Esophagus squamous epithelium (tissue), 5 donors: Measurements from ENCODE around the gene SMYD2. TPM values are rescaled to one million over a fixed set of nuclear protein-coding genes. Genes with fewer than 3 reads are reported as not detected.

Experiments
- DNase-seq: peaks from one replicate; lab custom pipeline; 2025; lab: John Stamatoyannopoulos, UW
- H3K27ac ChIP-seq, 4 donors: fragments of 200-600 bp; sonication (generic); one replicate each; pipeline ENCODE4 v1.5.1; 2016 to 2019; ENCODE audit warnings: mild to moderate bottlenecking in 1 of 4
- H3K27me3 ChIP-seq, 4 donors: fragments of 200-600 bp; sonication (generic); 1 replicate in 3 of 4; 2 replicates in 1 of 4; pipeline versions ENCODE4 v1.5.1 to v1.6.0; 2017 to 2021; ENCODE audit warnings: antibody characterized with exemption in 1 of 4
- H3K36me3 ChIP-seq, 3 donors: fragments of 200-600 bp; sonication (generic); one replicate each; pipeline ENCODE4 v1.5.1; 2016 to 2019
- H3K4me1 ChIP-seq, 3 donors: fragments of 200-600 bp; sonication (generic); one replicate each; pipeline ENCODE4 v1.5.1; 2017 to 2019
- H3K4me3 ChIP-seq, 4 donors: fragments of 200-600 bp; sonication (generic); 1 replicate in 3 of 4; 2 replicates in 1 of 4; pipeline ENCODE4 v1.5.1; 2016 to 2019; ENCODE audit warnings: mild to moderate bottlenecking in 2 of 4, moderate library complexity in 1 of 4
- H3K9me3 ChIP-seq, 3 donors: fragments of 200-600 bp; sonication (generic); one replicate each; pipeline ENCODE4 v1.5.1; 2016 to 2019
- CTCF ChIP-seq, 6 experiments: fragments of 450-650 bp in 4 of 6; fragments of 200-600 bp in 2 of 6; sonication (generic) in 2 of 6; IDR thresholded peaks; one replicate each; pipeline ENCODE4 v1.5.1; 2016 to 2019; ENCODE audit warnings: antibody characterized with exemption in 6 of 6, mild to moderate bottlenecking in 4 of 6, moderate library complexity in 4 of 6
- POLR2A ChIP-seq, 4 donors: fragments of 450-650 bp; IDR thresholded peaks; one replicate each; pipeline ENCODE4 v1.6.1; 2017; ENCODE audit warnings: antibody characterized with exemption in 4 of 4, mild to moderate bottlenecking in 4 of 4, moderate library complexity in 3 of 4
- WGBS, 2 donors: methylation state at CpG; one replicate each; pipeline ENCODE4 v1.1.5; 2018; 5-methylcytosine and 5-hydroxymethylcytosine counted together
- intact Hi-C: fragments of 100-400 bp; cut with DNase I; formaldehyde crosslinking; loops from one replicate; pipeline ENCODE4 v1.15.0; 2022
- total RNA-seq, 4 donors: library from RNA; depleted of rRNA; stranded (reverse); fragments of >200 nt; gene quantifications; one replicate each; pipeline ENCODE4 v1.1.0, GENCODE V29; 2016
- donor health status: DM: yes; HTN: yes; CAD: no.

Gene SMYD2
- total RNA-seq, 4 donors from 2014 or later, result 19.0 to 35.5 (median 30.4) TPM

GRCh38 chr1:214380986-214381695, 100.2 kb downstream of the SMYD2 start:
- 35 to 50% methylated on average over 1 of the region's 1 CpG for WGBS, 2 donors
- intact Hi-C loops, result no loop called here
- TF ChIP-seq POLR2A (IDR thresholded peaks at IDR 0.05) (no peak), CTCF (IDR thresholded peaks at IDR 0.05) (no peak)
- Histone ChIP-seq H3K4me3 (no peak overlapping the region), H3K27me3 (no peaks in the 10 kb centered on the region), H3K9me3 (no peaks in the 10 kb centered on the region), H3K36me3 (peaks cover 0 to 68% (median 16%) of the 10 kb centered on the region in 3 donors), H3K4me1 (peaks cover 0 to 30% (median 6%) of the 10 kb centered on the region in 3 donors), H3K27ac (no peak overlapping the region)
- DNase-seq, result no peak

DNA sequence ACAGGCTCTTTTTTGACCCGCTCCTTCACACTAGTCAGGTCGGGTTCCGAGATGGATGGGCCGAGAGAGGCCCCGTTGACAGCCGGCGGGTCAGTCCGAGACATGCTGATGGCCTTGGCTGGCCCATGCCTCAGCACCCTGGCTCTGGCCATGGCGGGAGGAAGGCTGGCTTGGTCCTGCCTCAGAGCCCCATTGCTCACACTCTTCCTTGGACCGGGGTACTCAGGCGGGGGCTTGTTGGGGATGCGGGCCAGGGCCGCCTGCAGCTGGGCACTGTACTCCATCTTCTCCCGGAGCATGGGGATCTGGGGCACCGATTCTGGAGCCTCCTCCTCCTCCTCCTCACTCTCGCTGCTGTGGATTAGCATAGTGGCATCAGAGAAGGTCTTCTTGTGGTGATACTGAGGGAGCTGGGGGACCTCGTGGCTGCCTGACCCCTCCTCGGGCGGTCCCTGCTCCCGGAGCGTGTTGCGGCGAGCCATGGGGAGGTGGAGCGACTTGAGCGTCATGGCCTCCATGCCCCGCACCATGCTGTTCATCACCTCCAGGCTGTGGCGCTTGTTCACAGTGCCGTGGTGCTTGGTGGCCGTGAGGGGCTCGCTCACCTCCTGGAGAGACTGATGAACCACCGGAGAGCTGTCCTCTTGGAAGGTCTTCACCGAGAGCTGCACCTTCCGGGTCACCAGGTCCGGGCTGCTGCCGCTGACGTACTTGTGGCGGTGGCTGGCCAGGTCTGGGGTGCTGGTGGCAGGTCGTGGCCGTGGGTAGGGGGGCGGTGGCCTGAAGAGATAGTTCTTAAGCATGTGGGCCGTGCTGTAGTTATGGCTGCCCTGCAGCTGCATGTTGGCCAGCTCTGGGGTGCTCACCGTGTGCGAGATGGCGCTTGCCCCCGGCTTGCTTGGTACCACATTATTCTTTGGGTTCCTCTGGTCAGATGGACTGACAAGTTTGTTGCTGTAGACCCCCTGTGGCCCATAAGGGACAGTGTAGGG, 102.7 kb downstream of the SMYD2 start:
- intact Hi-C loops, result no loop called here
- no peaks in the 10 kb centered on the region for H3K27me3 ChIP-seq
- TF ChIP-seq CTCF (IDR thresholded peaks at IDR 0.05), result no peak
- TF ChIP-seq POLR2A (IDR thresholded peaks at IDR 0.05), result no peak
- H3K9me3 ChIP-seq, result no peaks in the 10 kb centered on the region
- peaks cover 0 to 19% (median 6%) of the 10 kb centered on the region in 3 donors for H3K4me1 ChIP-seq
- no peak overlapping the region for H3K27ac ChIP-seq
- H3K4me3 ChIP-seq, result no peak overlapping the region
- no peak for DNase-seq
- 97 to 98% methylated on average over 9 to 25 of the region's 45 CpGs for WGBS, 2 donors
- peaks cover 0 to 83% (median 16%) of the 10 kb centered on the region in 3 donors for H3K36me3 ChIP-seq

- TF ChIP-seq POLR2A (IDR thresholded peaks at IDR 0.05) (no peak), CTCF (IDR thresholded peaks at IDR 0.05) (no peak)
- no peaks in the 10 kb centered on the region for H3K9me3 ChIP-seq
- peaks cover 0 to 75% (median 16%) of the 10 kb centered on the region in 3 donors for H3K36me3 ChIP-seq
- intact Hi-C loops, result no loop called here
- H3K4me3 ChIP-seq, result no peak overlapping the region
- no peaks in the 10 kb centered on the region for H3K27me3 ChIP-seq
- no peak overlapping the region for H3K27ac ChIP-seq
- H3K4me1 ChIP-seq, result peaks cover 0 to 13% (median 6%) of the 10 kb centered on the region in 3 donors
- WGBS, 2 donors, result 93 to 96% methylated on average over 15 to 16 of the region's 18 CpGs
- no peak for DNase-seq
Measured at GRCh38 chr1:214384373-214385079, 103.6 kb downstream of the SMYD2 start.

DNA sequence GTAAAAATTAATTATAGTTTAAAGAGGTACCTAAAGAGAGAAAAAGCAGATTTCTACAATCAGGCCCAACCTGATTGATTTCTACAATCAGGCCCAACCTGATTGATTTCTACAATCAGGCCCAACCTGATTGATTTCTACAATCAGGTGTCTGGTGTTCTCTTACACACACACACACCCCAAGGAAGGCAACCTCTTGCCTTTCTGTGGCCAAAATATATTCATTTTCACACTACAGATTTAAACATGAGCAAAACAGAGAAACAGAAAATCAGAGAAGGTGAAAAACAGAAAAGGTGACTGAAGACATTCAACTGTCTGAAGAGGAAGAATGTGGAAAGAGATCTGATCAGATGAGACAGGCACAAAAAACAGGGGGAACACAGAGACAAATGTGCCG, 104.5 kb downstream of the SMYD2 start:
- TF ChIP-seq POLR2A (IDR thresholded peaks at IDR 0.05), result no peak
- no peak for TF ChIP-seq CTCF (IDR thresholded peaks at IDR 0.05)
- H3K36me3 ChIP-seq, result peaks cover 0 to 71% (median 16%) of the 10 kb centered on the region in 3 donors
- WGBS, 2 donors, result 88 to 89% methylated on average over 1 of the region's 1 CpG
- DNase-seq, result no peak
- H3K9me3 ChIP-seq, result no peaks in the 10 kb centered on the region
- intact Hi-C loops, result no loop called here
- no peaks in the 10 kb centered on the region for H3K27me3 ChIP-seq
- peaks cover 0 to 7% (median 5%) of the 10 kb centered on the region in 3 donors for H3K4me1 ChIP-seq
- no peak overlapping the region for H3K27ac ChIP-seq
- no peak overlapping the region for H3K4me3 ChIP-seq
